GM12878 (cell line): ENCODE results near the gene SNX21. TPM values are rescaled to one million over a fixed set of nuclear protein-coding genes. Genes with fewer than 3 reads are reported as not detected.
"Not testable (repeated sequence)": the region's sequence is repeated elsewhere in the genome, so short reads cannot be mapped to it uniquely, and the experiment has no call there.

Experiments used
- ATAC-seq: fragments of 200-7000 bp; cut with Tn5 transposase; 3 replicates; pipeline ENCODE4 v1.9.1; 2020; ENCODE audit warnings: mild to moderate bottlenecking, moderate library complexity
- BruUV-seq: library from RNA; stranded (reverse); fragments of 400-500 nt; replicated peaks from 2 replicates; lab custom pipeline; 2021; lab: Mats Ljungman, UMichigan
- CTCF ChIA-PET: fragments of 300-600 bp; sonication (Branson Sonifier 250); formaldehyde crosslinking; extraction: SDS; loops from one replicate; lab custom pipeline; 2021; ENCODE audit warnings: inconsistent platforms; lab: Yijun Ruan, JAX
- POLR2A ChIA-PET: fragments of 350-600 bp; formaldehyde crosslinking; extraction: SDS; loops from one replicate; lab custom pipeline; 2021; ENCODE audit warnings: inconsistent platforms; lab: Charles Lee
- RAD21 ChIA-PET: fragments of 300-600 bp; sonication (Branson Sonifier 250); formaldehyde crosslinking; loops from one replicate; lab custom pipeline; 2023; ENCODE audit warnings: antibody characterized with exemption; ENCODE audit not compliant: unreplicated experiment; lab: Charles Lee
- SMC1A ChIA-PET: fragments of 300-600 bp; sonication (Branson Sonifier 250); formaldehyde crosslinking; loops from one replicate; lab custom pipeline; 2023; ENCODE audit not compliant: unreplicated experiment, uncharacterized antibody; lab: Charles Lee
- DNase-seq: peaks from one replicate; pipeline ENCODE4 v3.0.0-alpha.2; 2011; ENCODE audit warnings: low read depth, low spot score
- FAIRE-seq: peaks from 3 replicates; lab custom pipeline; 2011; peaks lifted over from hg19 to GRCh38; lab: Jason Lieb, UNC
- H2AFZ ChIP-seq: 2 replicates; pipeline ENCODE4 v1.6.0; 2011; ENCODE audit warnings: low read depth, low read length, control low read depth; ENCODE audit not compliant: control insufficient read depth
- H3K27ac ChIP-seq: 2 replicates; pipeline ENCODE4 v1.5.1; 2011; ENCODE audit warnings: control low read depth; ENCODE audit not compliant: control insufficient read depth, insufficient read depth
- H3K27me3 ChIP-seq, 2 experiments: replicated peaks in 1 of 2; 2 replicates each; pipeline versions ENCODE4 v1.6.0 to v1.6.1; 2011; ENCODE audit warnings: low read length in 1 of 2; ENCODE audit not compliant: control insufficient read depth in 2 of 2, insufficient read depth in 2 of 2
- H3K36me3 ChIP-seq, 2 experiments: 2 replicates each; pipeline ENCODE4 v1.5.1; 2011; ENCODE audit warnings: low read length in 1 of 2; ENCODE audit not compliant: control insufficient read depth in 2 of 2, insufficient read depth in 2 of 2
- H3K4me1 ChIP-seq: 2 replicates; pipeline ENCODE4 v1.6.1; 2011; ENCODE audit warnings: mild to moderate bottlenecking, low read length, moderate library complexity, mixed read lengths; ENCODE audit not compliant: control insufficient read depth, insufficient read depth
- H3K4me2 ChIP-seq: 2 replicates; pipeline ENCODE4 v1.6.0; 2011; ENCODE audit warnings: control low read depth; ENCODE audit not compliant: control insufficient read depth, insufficient read depth
- H3K4me3 ChIP-seq: fragments of 200-600 bp; sonication (generic); 2 replicates; pipeline ENCODE4 v1.5.1; 2016
- H3K79me2 ChIP-seq: 2 replicates; pipeline ENCODE4 v1.6.0; 2011; ENCODE audit warnings: low read length; ENCODE audit not compliant: control insufficient read depth, insufficient read depth
- H3K9ac ChIP-seq: 2 replicates; pipeline ENCODE4 v1.8.0; 2011; ENCODE audit warnings: low read length, control low read depth, mixed read lengths; ENCODE audit not compliant: control insufficient read depth, insufficient read depth
- H3K9me3 ChIP-seq: replicated peaks from 3 replicates; pipeline ENCODE4 v1.5.1; 2011; ENCODE audit warnings: mild to moderate bottlenecking, low read length; ENCODE audit not compliant: control insufficient read depth, insufficient read depth
- H4K20me1 ChIP-seq: 2 replicates; pipeline ENCODE4 v1.6.0; 2011; ENCODE audit not compliant: control insufficient read depth, insufficient read depth
- ATF2 ChIP-seq: IDR thresholded peaks from 2 replicates; pipeline ENCODE4 v1.6.1; 2012; ENCODE audit warnings: low read length, inconsistent platforms
- CBFB ChIP-seq: IDR thresholded peaks from 2 replicates; pipeline ENCODE4 v1.6.1; 2016; ENCODE audit warnings: antibody characterized with exemption, low read depth
- EZH2 ChIP-seq: IDR thresholded peaks from 2 replicates; pipeline ENCODE4 v1.6.1; 2012; ENCODE audit warnings: low read depth, mild to moderate bottlenecking, control low read depth, inconsistent platforms, low read length, borderline replicate concordance; ENCODE audit not compliant: control insufficient read depth
- FOXM1 ChIP-seq: IDR thresholded peaks from 2 replicates; pipeline ENCODE4 v1.6.1; 2012; ENCODE audit warnings: low read depth, mild to moderate bottlenecking, inconsistent platforms, low read length, moderate library complexity
- IRF3 ChIP-seq: fragments of 450-650 bp; IDR thresholded peaks from 2 replicates; pipeline ENCODE4 v1.6.1; 2014; ENCODE audit warnings: mild to moderate bottlenecking
- NKRF ChIP-seq: fragments of 450-650 bp; conservative IDR thresholded peaks from 2 replicates; pipeline ENCODE4 v1.6.1; 2017; ENCODE audit warnings: mild to moderate bottlenecking, moderate library complexity
- WGBS: methylation state at CpG from one replicate; pipeline ENCODE4 v1.1.6; 2016; ENCODE audit warnings: low lambda C conversion rate; ENCODE audit not compliant: insufficient replicate concordance, insufficient coverage; ENCODE audit errors: missing lambda C conversion rate; 5-methylcytosine and 5-hydroxymethylcytosine counted together
- in situ Hi-C: fragments of 300-500 bp; cut with MboI; formaldehyde crosslinking; loops from 9 replicates; pipeline ENCODE4 v1.14.3; 2018; ENCODE audit warnings: mixed read lengths
- intact Hi-C: fragments of 100-400 bp; cut with micrococcal nuclease; formaldehyde crosslinking; loops from one replicate; pipeline ENCODE4 v1.14.2; 2022; ENCODE audit not compliant: unreplicated experiment
- polyA plus RNA-seq, 11 experiments: library from polyadenylated mRNA; depleted of rRNA in 4 of 11; unstranded in 6 of 11; stranded (reverse) in 5 of 11; fragments of >200 nt; fragmentation: Nextera tagmentation in 4 of 11; fragmentation: Illumina TruSeq in 1 of 11; extraction: Ambion mirVana in 4 of 11; extraction: Trizol in 1 of 11; gene quantifications; 1 replicate in 1 of 11; 2 replicates in 10 of 11; pipeline versions ENCODE4 v1.2.1 to v1.2.3, GENCODE V29; 2011 to 2016; ENCODE audit warnings: inconsistent platforms in 2 of 11, missing spikeins in 2 of 11, low read depth in 1 of 11
- total RNA-seq, 4 experiments: library from RNA; depleted of rRNA in 3 of 4; stranded (reverse); fragments of >200 nt in 3 of 4; fragmentation: Illumina TruSeq in 1 of 4; extraction: Trizol in 1 of 4; gene quantifications; 2 replicates each; pipeline versions ENCODE4 v1.2.1 to v1.2.3, GENCODE V29; 2013 to 2021
- TF ChIP-seq, protein P1 (sequence below): fragments of 150-350 bp; IDR thresholded peaks from 2 replicates; pipeline ENCODE4 v1.6.1; 2014; ENCODE audit warnings: mild to moderate bottlenecking, low read depth, low read length
- TF ChIP-seq, protein P2 (sequence below): IDR thresholded peaks from 2 replicates; pipeline ENCODE4 v1.6.1; 2012; ENCODE audit warnings: low read depth, low read length, improper control_type of control experiment

The SNX21 gene
- total and polyA plus RNA-seq, 10 of the 15 experiments (the other 5 are each of a cell fraction or from before 2014, with no cell fraction given) = 0.10 to 1.4 (median 0.57) TPM

GRCh38 chr20:45829673-45830106 lies 3.9 kb upstream of the SNX21 start:
- H3K4me2 ChIP-seq, H4K20me1 ChIP-seq, H3K36me3 ChIP-seq, H3K9me3 ChIP-seq, FAIRE-seq, ATAC-seq, H3K9ac ChIP-seq, H2AFZ ChIP-seq, SMC1A ChIA-PET, DNase-seq, H3K27me3 ChIP-seq, H3K27ac ChIP-seq, in situ Hi-C loops, H3K79me2 ChIP-seq, intact Hi-C loops, H3K4me1 ChIP-seq, H3K4me3 ChIP-seq, BruUV-seq: not testable (repeated sequence)
- RAD21 ChIA-PET = interaction anchor here (1.6 kb wide), 1 partner anchor 11 kb away, joined by 3 read pairs; no protein-coding TSS in a partner anchor
- CTCF ChIA-PET = interaction anchor here (1.0 to 1.4 kb wide), 2 partner anchors 30 to 31 kb away, joined by 3 to 6 read pairs; no protein-coding TSS in a partner anchor
- POLR2A ChIA-PET = interaction anchor here (1.4 kb wide), 1 partner anchor 8 kb away, joined by 5 read pairs; no protein-coding TSS in a partner anchor
- 66% methylated on average over 4 of the region's 4 CpGs for WGBS

DNA sequence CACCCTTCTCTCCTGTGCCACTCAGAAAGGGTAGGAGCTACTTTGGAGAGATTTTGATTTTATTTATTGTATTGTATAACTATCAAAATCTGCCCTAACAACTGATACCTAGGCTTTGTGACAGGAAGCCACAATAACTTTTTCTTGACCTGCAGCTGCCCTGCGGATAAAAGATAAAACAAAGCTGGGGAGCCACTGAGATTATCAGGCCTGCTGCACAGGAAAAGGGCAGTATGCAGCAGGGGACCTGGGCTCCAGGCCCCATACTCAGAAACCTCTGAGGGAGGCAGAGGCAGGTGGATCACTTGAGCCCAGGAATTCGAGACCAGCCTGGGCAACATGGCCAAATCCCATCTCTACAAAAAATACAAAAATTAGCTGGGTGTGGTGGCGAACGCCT lies 980 bp upstream of the SNX21 start:
- Histone ChIP-seq H2AFZ (no peak overlapping the region), H3K27me3 (no peaks in the 10 kb centered on the region), H3K4me2 (no peak overlapping the region), H4K20me1 (no peaks in the 10 kb centered on the region), H3K9ac (no peak overlapping the region), H3K36me3 (no peaks in the 10 kb centered on the region), H3K27ac (no peak overlapping the region), H3K9me3 (no peaks in the 10 kb centered on the region), H3K4me3 (no peak overlapping the region; the same call in 1 of the 2 replicates), H3K79me2 (no peaks in the 10 kb centered on the region), H3K4me1 (peaks cover 3% of the 10 kb centered on the region)
- CTCF ChIA-PET = interaction anchor here (1.3 kb wide), 1 partner anchor 10 kb away, joined by 6 read pairs; no protein-coding TSS in a partner anchor
- POLR2A ChIA-PET = no interaction called here
- in situ Hi-C loops (no loop called here), intact Hi-C loops (no loop called here)
- FAIRE-seq (no peak), ATAC-seq (no peak), DNase-seq (no peak)
- RAD21 ChIA-PET = no interaction called here
- SMC1A ChIA-PET = interaction anchor here (0.7 kb wide), 1 partner anchor 267 kb away, joined by 4 read pairs; no protein-coding TSS in a partner anchor
- WGBS = 67% methylated on average over 4 of the region's 4 CpGs
- BruUV-seq = no TSS peak
- no peak for TF ChIP-seq EZH2
- TF ChIP-seq, protein P1, sequence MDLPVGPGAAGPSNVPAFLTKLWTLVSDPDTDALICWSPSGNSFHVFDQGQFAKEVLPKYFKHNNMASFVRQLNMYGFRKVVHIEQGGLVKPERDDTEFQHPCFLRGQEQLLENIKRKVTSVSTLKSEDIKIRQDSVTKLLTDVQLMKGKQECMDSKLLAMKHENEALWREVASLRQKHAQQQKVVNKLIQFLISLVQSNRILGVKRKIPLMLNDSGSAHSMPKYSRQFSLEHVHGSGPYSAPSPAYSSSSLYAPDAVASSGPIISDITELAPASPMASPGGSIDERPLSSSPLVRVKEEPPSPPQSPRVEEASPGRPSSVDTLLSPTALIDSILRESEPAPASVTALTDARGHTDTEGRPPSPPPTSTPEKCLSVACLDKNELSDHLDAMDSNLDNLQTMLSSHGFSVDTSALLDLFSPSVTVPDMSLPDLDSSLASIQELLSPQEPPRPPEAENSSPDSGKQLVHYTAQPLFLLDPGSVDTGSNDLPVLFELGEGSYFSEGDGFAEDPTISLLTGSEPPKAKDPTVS = no peak
- TF ChIP-seq NKRF = no peak
- TF ChIP-seq FOXM1 = no peak
- no peak for TF ChIP-seq ATF2
- no peak for TF ChIP-seq IRF3
- no peak for TF ChIP-seq CBFB
- TF ChIP-seq, protein P2, sequence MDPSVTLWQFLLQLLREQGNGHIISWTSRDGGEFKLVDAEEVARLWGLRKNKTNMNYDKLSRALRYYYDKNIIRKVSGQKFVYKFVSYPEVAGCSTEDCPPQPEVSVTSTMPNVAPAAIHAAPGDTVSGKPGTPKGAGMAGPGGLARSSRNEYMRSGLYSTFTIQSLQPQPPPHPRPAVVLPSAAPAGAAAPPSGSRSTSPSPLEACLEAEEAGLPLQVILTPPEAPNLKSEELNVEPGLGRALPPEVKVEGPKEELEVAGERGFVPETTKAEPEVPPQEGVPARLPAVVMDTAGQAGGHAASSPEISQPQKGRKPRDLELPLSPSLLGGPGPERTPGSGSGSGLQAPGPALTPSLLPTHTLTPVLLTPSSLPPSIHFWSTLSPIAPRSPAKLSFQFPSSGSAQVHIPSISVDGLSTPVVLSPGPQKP = no peak
